ENCODE measurements around the gene ZMAT2. TPM values are rescaled to one million over a fixed set of nuclear protein-coding genes. Genes with fewer than 3 reads are reported as not detected.

ZMAT2 gene
- total RNA-seq, 4 donors from 2014 or later: 18.2 to 36.3 (median 28.0) TPM

DNA sequence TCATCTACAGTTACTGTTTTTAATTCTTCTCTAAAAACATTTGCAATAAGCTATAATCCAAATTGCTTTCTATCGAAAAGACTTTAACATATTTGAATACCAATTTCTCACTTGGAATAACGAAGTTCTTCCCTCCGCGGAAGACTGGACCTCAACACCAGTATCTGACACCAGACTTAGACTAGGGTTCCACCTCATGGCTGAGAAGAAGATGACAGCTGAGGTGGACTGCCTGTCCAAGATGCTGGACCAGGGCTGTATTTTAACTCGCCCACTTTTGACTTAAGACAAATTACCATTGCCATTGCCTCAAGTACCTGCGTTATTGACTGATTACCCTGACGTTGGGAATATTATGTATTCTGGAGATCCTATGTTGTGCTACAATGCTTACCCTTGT, 34.1 kb downstream of the ZMAT2 start:
- Histone ChIP-seq H3K9me3 (peaks cover 4% of the 10 kb centered on the region), H3K4me1 (no peaks in the 10 kb centered on the region), H3K36me3 (no peaks in the 10 kb centered on the region), H3K27me3 (peaks cover 16% of the 10 kb centered on the region), H3K27ac (no peak overlapping the region), H3K4me3 (no peak overlapping the region)
- DNase-seq (ENCODE audit: low spot score in 2 of 2): no peak
- WGBS: 61% methylated on average over 7 of the region's 7 CpGs
- TF ChIP-seq EP300 (IDR thresholded peaks at IDR 0.05): no peak
- TF ChIP-seq, protein P1, sequence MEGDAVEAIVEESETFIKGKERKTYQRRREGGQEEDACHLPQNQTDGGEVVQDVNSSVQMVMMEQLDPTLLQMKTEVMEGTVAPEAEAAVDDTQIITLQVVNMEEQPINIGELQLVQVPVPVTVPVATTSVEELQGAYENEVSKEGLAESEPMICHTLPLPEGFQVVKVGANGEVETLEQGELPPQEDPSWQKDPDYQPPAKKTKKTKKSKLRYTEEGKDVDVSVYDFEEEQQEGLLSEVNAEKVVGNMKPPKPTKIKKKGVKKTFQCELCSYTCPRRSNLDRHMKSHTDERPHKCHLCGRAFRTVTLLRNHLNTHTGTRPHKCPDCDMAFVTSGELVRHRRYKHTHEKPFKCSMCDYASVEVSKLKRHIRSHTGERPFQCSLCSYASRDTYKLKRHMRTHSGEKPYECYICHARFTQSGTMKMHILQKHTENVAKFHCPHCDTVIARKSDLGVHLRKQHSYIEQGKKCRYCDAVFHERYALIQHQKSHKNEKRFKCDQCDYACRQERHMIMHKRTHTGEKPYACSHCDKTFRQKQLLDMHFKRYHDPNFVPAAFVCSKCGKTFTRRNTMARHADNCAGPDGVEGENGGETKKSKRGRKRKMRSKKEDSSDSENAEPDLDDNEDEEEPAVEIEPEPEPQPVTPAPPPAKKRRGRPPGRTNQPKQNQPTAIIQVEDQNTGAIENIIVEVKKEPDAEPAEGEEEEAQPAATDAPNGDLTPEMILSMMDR (IDR thresholded peaks at IDR 0.05): peak in 1 of 2 donors; percentile 27

DNA sequence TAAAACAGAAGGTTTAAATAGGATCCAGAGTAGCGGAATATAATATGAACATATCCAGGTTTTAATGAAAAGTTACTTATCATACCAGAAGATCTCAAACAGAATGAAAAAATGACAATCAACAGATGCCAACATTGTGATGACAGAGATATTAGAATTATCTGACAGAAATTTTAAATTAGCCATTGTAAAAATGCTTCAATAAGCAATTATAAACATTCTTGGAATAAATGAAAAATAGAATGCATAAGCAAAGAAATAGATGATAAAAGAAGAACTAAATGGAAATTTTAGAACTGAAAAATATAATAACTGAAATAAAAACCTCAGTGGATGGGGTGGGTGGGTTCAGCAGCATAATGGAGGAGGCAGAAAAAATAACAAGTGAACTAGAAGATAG, 37.2 kb downstream of the ZMAT2 start:
- TF ChIP-seq EP300 (IDR thresholded peaks at IDR 0.05) (no peak), POLR2A (IDR thresholded peaks at IDR 0.05) (no peak), POLR2AphosphoS5 (IDR thresholded peaks at IDR 0.05) (no peak)
- TF ChIP-seq, protein P1 (IDR thresholded peaks at IDR 0.05): no peak
- Histone ChIP-seq H3K4me1 (no peaks in the 10 kb centered on the region), H3K4me3 (no peak overlapping the region), H3K27ac (no peak overlapping the region), H3K27me3 (peaks cover 10% of the 10 kb centered on the region), H3K36me3 (no peaks in the 10 kb centered on the region), H3K9me3 (peaks cover 4% of the 10 kb centered on the region)
- WGBS: 85% methylated on average over 1 of the region's 1 CpG
- DNase-seq (ENCODE audit: low spot score in 2 of 2): no peak

DNA sequence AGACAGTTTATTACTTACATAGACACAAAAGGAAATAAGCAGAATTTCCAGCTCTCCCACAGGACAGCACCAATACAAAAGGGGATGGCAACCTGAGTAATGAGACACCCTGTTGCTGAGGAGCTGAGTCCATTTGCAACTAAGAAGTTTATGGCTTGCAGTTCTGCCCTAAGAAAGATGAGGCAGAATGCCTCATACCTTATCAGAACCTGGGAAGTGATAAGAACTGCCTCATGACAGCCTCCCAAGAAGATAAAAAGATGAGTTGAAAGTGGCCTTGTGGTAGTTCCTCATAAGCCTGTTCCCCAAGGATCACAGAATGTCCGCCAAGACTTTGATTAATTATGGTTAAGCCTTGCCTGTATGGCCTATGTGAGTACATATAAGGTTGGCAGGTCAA, 41.7 kb downstream of the ZMAT2 start:
- TF ChIP-seq, protein P1 (IDR thresholded peaks at IDR 0.05): no peak
- TF ChIP-seq EP300 (IDR thresholded peaks at IDR 0.05): no peak
- TF ChIP-seq POLR2AphosphoS5 (IDR thresholded peaks at IDR 0.05): no peak
- TF ChIP-seq POLR2A (IDR thresholded peaks at IDR 0.05): no peak
- no peak overlapping the region for H3K27ac ChIP-seq
- no peak for DNase-seq (ENCODE audit: low spot score in 2 of 2)
- H3K4me3 ChIP-seq: no peak overlapping the region
- H3K36me3 ChIP-seq: no peaks in the 10 kb centered on the region
- peaks cover 4% of the 10 kb centered on the region for H3K9me3 ChIP-seq
- 73% methylated on average over 1 of the region's 1 CpG for WGBS
- H3K27me3 ChIP-seq: peaks cover 4% of the 10 kb centered on the region
- H3K4me1 ChIP-seq: no peaks in the 10 kb centered on the region

DNA sequence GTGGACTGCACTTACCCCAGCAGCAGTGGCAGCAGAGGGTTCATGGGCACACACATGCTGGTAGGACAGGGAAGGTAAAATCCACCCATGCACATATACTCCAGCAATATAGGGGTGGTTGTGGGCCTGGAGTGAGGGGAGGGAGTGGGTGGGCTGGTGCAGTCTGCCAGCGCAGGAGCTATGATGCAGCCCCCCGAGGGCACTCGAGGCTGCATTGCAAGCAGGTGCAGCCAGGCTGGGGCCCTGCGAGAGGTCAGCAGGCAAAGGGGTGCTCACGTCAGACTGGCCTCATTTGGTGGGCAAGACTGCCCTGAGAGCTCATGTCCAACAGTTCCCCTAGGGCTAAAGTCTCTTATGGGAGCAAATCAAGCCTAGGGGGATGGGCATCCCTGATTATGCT, 53.3 kb downstream of the ZMAT2 start:
- no peak for DNase-seq (ENCODE audit: low spot score in 2 of 2)
- 87% methylated on average over 5 of the region's 5 CpGs for WGBS
- no peak for TF ChIP-seq EP300 (IDR thresholded peaks at IDR 0.05)
- no peak for TF ChIP-seq POLR2AphosphoS5 (IDR thresholded peaks at IDR 0.05)
- no peak for TF ChIP-seq POLR2A (IDR thresholded peaks at IDR 0.05)
- TF ChIP-seq, protein P1 (IDR thresholded peaks at IDR 0.05): no peak

More for the DNA sequence above, 53.3 kb downstream of the ZMAT2 start:
- Histone ChIP-seq H3K27me3 (no peaks in the 10 kb centered on the region), H3K27ac (no peak overlapping the region), H3K36me3 (no peaks in the 10 kb centered on the region), H3K4me1 (no peaks in the 10 kb centered on the region), H3K9me3 (peaks cover 33% of the 10 kb centered on the region), H3K4me3 (no peak overlapping the region)

Other genes starting within 250 kb of the ZMAT2 start
- 10 to 100 TPM; 19.2 to 46.1 (median 30.3) TPM for gene EIF4EBP3, start 152.8 kb upstream of the ZMAT2 start, total RNA-seq
- 10 to 100 TPM; 15.8 to 27.7 (median 17.6) TPM for gene SRA1, start 143.0 kb upstream of the ZMAT2 start, total RNA-seq
- 10 to 100 TPM; 14.5 to 57.9 (median 27.3) TPM for gene APBB3, start 135.8 kb upstream of the ZMAT2 start, total RNA-seq
- gene SLC35A4, start 135.6 kb upstream of the ZMAT2 start, total RNA-seq: 10 to 100 TPM; 30.7 to 85.0 (median 63.1) TPM
- 10 to 100 TPM in 2 of 4 donors, 1 to 10 TPM in 2; 6.7 to 12.6 (median 9.9) TPM for gene CD14, start 67.3 kb upstream of the ZMAT2 start, total RNA-seq
- 10 to 100 TPM; 22.3 to 61.6 (median 38.8) TPM for gene TMCO6, start 61.0 kb upstream of the ZMAT2 start, total RNA-seq
- 10 to 100 TPM; 47.2 to 62.8 (median 57.4) TPM for gene NDUFA2, start 52.8 kb upstream of the ZMAT2 start, total RNA-seq
- 100 to 1,000 TPM in 2 of 4 donors, 10 to 100 TPM in 2; 73.2 to 149 (median 92.0) TPM for gene IK, start 52.6 kb upstream of the ZMAT2 start, total RNA-seq
- gene WDR55, start 35.5 kb upstream of the ZMAT2 start, total RNA-seq: 10 to 100 TPM; 15.7 to 41.5 (median 22.8) TPM
- gene DND1, start 26.9 kb upstream of the ZMAT2 start, total RNA-seq: 1 to 10 TPM in 3 of 4 donors, under 1 TPM in 1; 0.98 to 3.5 (median 2.6) TPM
- 10 to 100 TPM; 73.3 to 87.0 (median 79.2) TPM for gene HARS1, start 9.1 kb upstream of the ZMAT2 start, total RNA-seq
- 10 to 100 TPM; 21.0 to 57.0 (median 35.1) TPM for gene HARS2, start 9.0 kb upstream of the ZMAT2 start, total RNA-seq
- not detected for gene PCDHA1, start 85.7 kb downstream of the ZMAT2 start, total RNA-seq
- gene PCDHA2, start 94.4 kb downstream of the ZMAT2 start, total RNA-seq: not detected
- under 1 TPM; 0.23 to 0.89 (median 0.40) TPM for gene PCDHA3, start 100.6 kb downstream of the ZMAT2 start, total RNA-seq
- gene PCDHA4, start 106.6 kb downstream of the ZMAT2 start, total RNA-seq: under 1 TPM; 0.21 to 0.62 (median 0.54) TPM
- under 1 TPM in 3 of 4 donors, not detected in 1; 0.15 to 0.42 (median 0.16) TPM for gene PCDHA5, start 121.2 kb downstream of the ZMAT2 start, total RNA-seq
- under 1 TPM in 3 of 4 donors, not detected in 1; 0.55 to 0.89 (median 0.56) TPM for gene PCDHA6, start 127.5 kb downstream of the ZMAT2 start, total RNA-seq
- under 1 TPM in 2 of 4 donors, not detected in 2; 0.38 to 0.52 TPM for gene PCDHA7, start 133.8 kb downstream of the ZMAT2 start, total RNA-seq
- gene PCDHA8, start 140.7 kb downstream of the ZMAT2 start, total RNA-seq: under 1 TPM in 3 of 4 donors, not detected in 1; 0.16 to 0.40 (median 0.17) TPM
- under 1 TPM; 0.08 to 0.34 (median 0.26) TPM for gene PCDHA9, start 147.9 kb downstream of the ZMAT2 start, total RNA-seq
- 1 to 10 TPM in 1 of 4 donors, under 1 TPM in 3; 0.42 to 1.0 (median 0.57) TPM for gene PCDHA10, start 155.4 kb downstream of the ZMAT2 start, total RNA-seq
- under 1 TPM in 2 of 4 donors, not detected in 2; 0.26 to 0.93 TPM for gene PCDHA11, start 168.5 kb downstream of the ZMAT2 start, total RNA-seq
- gene PCDHA12, start 174.9 kb downstream of the ZMAT2 start, total RNA-seq: under 1 TPM in 3 of 4 donors, not detected in 1; 0.36 to 0.85 (median 0.48) TPM
- gene PCDHA13, start 181.7 kb downstream of the ZMAT2 start, total RNA-seq: under 1 TPM in 2 of 4 donors, not detected in 2; 0.38 to 0.47 TPM
- gene PCDHAC1, start 225.9 kb downstream of the ZMAT2 start, total RNA-seq: under 1 TPM in 3 of 4 donors, not detected in 1; 0.11 to 0.64 (median 0.18) TPM